ENCODE data around the gene AQP6. TPM values are rescaled to one million over a fixed set of nuclear protein-coding genes. Genes with fewer than 3 reads are reported as not detected.

AQP6 gene
- total and polyA plus RNA-seq, 2 donors (not counting 3 experiments of a cell fraction or from before 2014, with no cell fraction given) = 0.04 TPM; not detected in 1

GRCh38 chr12:50018154-50018553 is 45.4 kb downstream of the AQP6 start:
- Histone ChIP-seq H3K36me3 (ENCODE audit: control insufficient read depth in 2 of 2, extremely low read depth in 1 of 2, insufficient read depth in 2 of 2, low read length in 2 of 2) (no peaks in the 10 kb centered on the region), H3K27me3 (ENCODE audit: control insufficient read depth in 2 of 2, insufficient read depth in 2 of 2, low read length in 2 of 2) (no peaks in the 10 kb centered on the region), H3K9me1 (replicated peaks; ENCODE audit: control insufficient read depth, extremely low read depth, insufficient read depth, low read length) (no peaks in the 10 kb centered on the region), H4K20me1 (replicated peaks; ENCODE audit: control insufficient read depth, extremely low read depth, insufficient read depth, low read length) (no peaks in the 10 kb centered on the region), H3K27ac (ENCODE audit: insufficient read depth, low read depth, low read length) (no peak overlapping the region), H2AFZ (ENCODE audit: low read depth, low read length) (no peak overlapping the region), H3K9ac (replicated peaks; ENCODE audit: extremely low read depth, insufficient read depth, low read length) (no peak overlapping the region), H3K9me3 (replicated peaks; ENCODE audit: control insufficient read depth, insufficient read depth, low read length) (no peaks in the 10 kb centered on the region), H3K4me2 (ENCODE audit: insufficient read depth, low read length) (no peak overlapping the region), H3K79me2 (ENCODE audit: control insufficient read depth, insufficient read depth, low read length) (peaks cover 87% of the 10 kb centered on the region), H3K4me1 (ENCODE audit: control insufficient read depth, extremely low read depth, insufficient read depth, low read length) (peaks cover 7% of the 10 kb centered on the region), H3K4me3 (replicated peaks in 1 of 3; ENCODE audit: insufficient read depth in 1 of 3, low read depth in 1 of 3, low read length in 3 of 3) (no peak overlapping the region)
- ChIA-PET POLR2A (no interaction called here), CTCF (interaction anchor here (0.9 to 2.0 kb wide), 6 partner anchors 8 to 51 kb away, joined by 3 to 8 read pairs (median 6); no protein-coding TSS in a partner anchor)
- intact Hi-C loops (cut with micrococcal nuclease) = no loop called here
- FAIRE-seq = no peak
- no peak for DNase-seq (ENCODE audit: low read depth, low spot score)
- BruUV-seq (replicated peaks) = no TSS peak
- dilution Hi-C loops (cut with MboI; ENCODE audit: extremely low pct_ligation_motif_present, low sequenced_read_pairs) = no loop called here
- TF ChIP-seq JUN (IDR thresholded peaks at IDR 0.05; ENCODE audit: borderline replicate concordance, insufficient read depth, insufficient read length, low read depth) = no peak
- no peak for TF ChIP-seq MAX (IDR thresholded peaks at IDR 0.05; ENCODE audit: insufficient read depth, insufficient read length)
- no peak for TF ChIP-seq GATA2 (IDR thresholded peaks at IDR 0.05; ENCODE audit: insufficient read depth, insufficient read length, low read depth, low read length)
- no peak for TF ChIP-seq CTCF (IDR thresholded peaks at IDR 0.05; ENCODE audit: extremely low read depth in 1 of 2, insufficient read depth in 1 of 2, low read depth in 1 of 2, low read length in 2 of 2)
- TF ChIP-seq POLR2A (IDR thresholded peaks at IDR 0.05; ENCODE audit: low read depth, low read length) = no peak
- no peak for TF ChIP-seq FOS (IDR thresholded peaks at IDR 0.05; ENCODE audit: borderline replicate concordance, insufficient read depth, low read length)
- TF ChIP-seq EZH2 (IDR thresholded peaks at IDR 0.05; ENCODE audit: borderline replicate concordance, low read depth, low read length, severe bottlenecking) = no peak
- no peak for TF ChIP-seq POLR2AphosphoS5 (IDR thresholded peaks at IDR 0.05; ENCODE audit: insufficient read depth, low read depth, low read length)
- no peak for TF ChIP-seq MYC (IDR thresholded peaks at IDR 0.05; ENCODE audit: low read depth, low read length)

Data from endothelial cell of umbilical vein (primary cell).